Suprapubic skin (tissue), 4 donors: ENCODE results near the gene HPSE2. TPM values are rescaled to one million over a fixed set of nuclear protein-coding genes. Genes with fewer than 3 reads are reported as not detected.

Experiments used
- DNase-seq, 2 donors: peaks; one replicate each; pipeline ENCODE4 v3.0.0-alpha.2; 2019; ENCODE audit warnings: low spot score in 2 of 2
- H3K27ac ChIP-seq: fragments of 200-600 bp; sonication (generic); one replicate; pipeline ENCODE4 v1.5.1; 2019
- H3K27me3 ChIP-seq: fragments of 200-600 bp; sonication (generic); one replicate; pipeline ENCODE4 v1.5.1; 2019
- H3K36me3 ChIP-seq: fragments of 200-600 bp; sonication (generic); one replicate; pipeline ENCODE4 v1.5.1; 2019
- H3K4me1 ChIP-seq: fragments of 200-600 bp; sonication (generic); one replicate; pipeline ENCODE4 v1.5.1; 2019
- H3K4me3 ChIP-seq: fragments of 200-600 bp; sonication (generic); one replicate; pipeline ENCODE4 v1.5.1; 2019; ENCODE audit warnings: mild to moderate bottlenecking
- H3K9me3 ChIP-seq: fragments of 200-600 bp; sonication (generic); one replicate; pipeline ENCODE4 v1.5.1; 2019
- CTCF ChIP-seq, 2 donors: fragments of 200-600 bp in 1 of 2; fragments of 450-650 bp in 1 of 2; sonication (generic) in 1 of 2; IDR thresholded peaks; one replicate each; pipeline ENCODE4 v1.5.1; 2016 to 2019; ENCODE audit warnings: antibody characterized with exemption in 2 of 2, mild to moderate bottlenecking in 1 of 2, moderate library complexity in 1 of 2
- EP300 ChIP-seq: sonication (generic); formaldehyde crosslinking; IDR thresholded peaks from one replicate; pipeline ENCODE4 v1.6.1; 2017; ENCODE audit warnings: antibody characterized with exemption
- POLR2A ChIP-seq, 2 donors: fragments of 450-650 bp; IDR thresholded peaks; one replicate each; pipeline ENCODE4 v1.6.1; 2017; ENCODE audit warnings: antibody characterized with exemption in 2 of 2, mild to moderate bottlenecking in 2 of 2, moderate library complexity in 2 of 2
- POLR2AphosphoS5 ChIP-seq, 3 donors: sonication (generic); formaldehyde crosslinking; IDR thresholded peaks; one replicate each; pipeline ENCODE4 v1.6.1; 2017; ENCODE audit warnings: antibody characterized with exemption in 3 of 3
- WGBS: methylation state at CpG from one replicate; pipeline ENCODE4 v1.1.5; 2018; 5-methylcytosine and 5-hydroxymethylcytosine counted together
- total RNA-seq, 4 donors: library from RNA; depleted of rRNA; stranded (reverse); fragments of >200 nt; gene quantifications; one replicate each; pipeline ENCODE4 v1.1.0, GENCODE V29; 2016

The HPSE2 gene
- total RNA-seq, 4 donors from 2014 or later: 0.95 to 1.3 (median 0.99) TPM

GRCh38 chr10:98920807-98921206 lies 314.8 kb downstream of the HPSE2 start:
- H3K27me3 ChIP-seq: no peaks in the 10 kb centered on the region
- H3K36me3 ChIP-seq: no peaks in the 10 kb centered on the region
- no peak for DNase-seq
- no peaks in the 10 kb centered on the region for H3K9me3 ChIP-seq
- no peak overlapping the region for H3K27ac ChIP-seq
- H3K4me1 ChIP-seq: no peaks in the 10 kb centered on the region
- H3K4me3 ChIP-seq: no peak overlapping the region
- WGBS: 47% methylated on average over 2 of the region's 2 CpGs
- no peak for TF ChIP-seq EP300
- TF ChIP-seq POLR2AphosphoS5 (IDR thresholded peaks at IDR 0.05): no peak
- no peak for TF ChIP-seq CTCF (IDR thresholded peaks at IDR 0.05)
- no peak for TF ChIP-seq POLR2A (IDR thresholded peaks at IDR 0.05)

- Histone ChIP-seq H3K9me3 (no peaks in the 10 kb centered on the region), H3K36me3 (no peaks in the 10 kb centered on the region), H3K4me3 (no peak overlapping the region), H3K4me1 (no peaks in the 10 kb centered on the region), H3K27me3 (no peaks in the 10 kb centered on the region), H3K27ac (no peak overlapping the region)
- TF ChIP-seq CTCF (IDR thresholded peaks at IDR 0.05) (no peak), EP300 (no peak), POLR2AphosphoS5 (IDR thresholded peaks at IDR 0.05) (no peak), POLR2A (IDR thresholded peaks at IDR 0.05) (no peak)
- no peak for DNase-seq
These were observed 315.3 kb downstream of the HPSE2 start for GRCh38 chr10:98920360-98920759.

GRCh38 chr10:98919899-98920298 lies 315.8 kb downstream of the HPSE2 start:
- no peaks in the 10 kb centered on the region for H3K36me3 ChIP-seq
- no peak overlapping the region for H3K4me3 ChIP-seq
- no peak overlapping the region for H3K27ac ChIP-seq
- no peak for DNase-seq
- TF ChIP-seq EP300 (no peak), CTCF (IDR thresholded peaks at IDR 0.05) (no peak), POLR2AphosphoS5 (IDR thresholded peaks at IDR 0.05) (no peak), POLR2A (IDR thresholded peaks at IDR 0.05) (no peak)
- no peaks in the 10 kb centered on the region for H3K4me1 ChIP-seq
- H3K27me3 ChIP-seq: no peaks in the 10 kb centered on the region
- WGBS: 80% methylated on average over 2 of the region's 2 CpGs
- no peaks in the 10 kb centered on the region for H3K9me3 ChIP-seq

DNA sequence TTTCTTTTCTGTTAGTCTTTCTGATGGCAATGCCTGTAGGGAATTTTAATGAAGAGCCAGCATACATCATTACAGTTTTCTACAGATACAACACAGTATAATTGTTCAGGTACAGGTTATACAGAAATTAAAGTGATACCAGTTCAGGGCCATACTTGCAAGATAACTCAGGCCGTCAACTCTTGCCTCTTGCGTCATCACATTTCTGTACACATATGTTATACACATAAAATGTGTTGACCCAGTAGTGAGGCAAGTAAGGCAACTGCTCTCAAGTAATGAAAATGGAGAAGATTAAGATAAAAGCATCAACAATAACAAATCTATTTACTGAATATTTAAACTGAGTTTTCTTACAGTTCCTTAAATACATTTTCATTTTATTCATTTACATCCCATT lies 317.8 kb downstream of the HPSE2 start:
- no peak for TF ChIP-seq EP300
- no peak for TF ChIP-seq CTCF (IDR thresholded peaks at IDR 0.05)
- TF ChIP-seq POLR2AphosphoS5 (IDR thresholded peaks at IDR 0.05): no peak
- no peak for TF ChIP-seq POLR2A (IDR thresholded peaks at IDR 0.05)
- Histone ChIP-seq H3K4me1 (no peaks in the 10 kb centered on the region), H3K27ac (no peak overlapping the region), H3K9me3 (no peaks in the 10 kb centered on the region), H3K36me3 (no peaks in the 10 kb centered on the region), H3K4me3 (no peak overlapping the region), H3K27me3 (no peaks in the 10 kb centered on the region)
- 88% methylated on average over 2 of the region's 2 CpGs for WGBS
- DNase-seq: no peak

DNA sequence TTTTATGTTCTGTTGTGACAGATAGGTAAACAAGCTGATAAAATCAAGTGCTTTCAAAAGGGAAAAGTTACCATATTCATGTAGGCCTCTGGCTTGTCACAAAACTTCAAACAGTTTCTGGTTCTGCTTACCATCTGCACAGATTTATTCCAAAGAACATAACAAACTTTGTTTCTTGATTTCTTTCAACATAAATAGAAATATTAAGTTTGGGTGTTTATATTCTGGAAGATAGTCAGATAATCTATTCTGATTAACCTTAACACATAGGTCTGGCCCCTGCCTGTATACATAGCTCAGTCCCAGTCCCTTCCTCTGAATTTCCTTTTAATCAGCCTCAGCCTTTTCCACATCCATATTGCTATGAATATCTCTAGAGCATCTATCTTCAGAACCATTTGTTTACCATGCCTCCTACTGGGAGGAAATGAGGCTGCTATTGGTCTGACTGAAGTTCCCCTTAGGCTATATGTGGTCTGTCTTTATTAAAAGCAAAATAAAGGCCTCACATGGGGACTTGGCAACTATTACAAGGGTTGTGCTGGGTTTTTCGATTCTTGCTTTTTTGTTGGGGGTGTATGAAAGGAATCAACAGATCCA lies 319.0 kb downstream of the HPSE2 start:
- H3K27ac ChIP-seq: no peak overlapping the region
- TF ChIP-seq EP300: no peak
- no peak for TF ChIP-seq POLR2A (IDR thresholded peaks at IDR 0.05)
- TF ChIP-seq POLR2AphosphoS5 (IDR thresholded peaks at IDR 0.05): no peak
- TF ChIP-seq CTCF (IDR thresholded peaks at IDR 0.05): no peak
- DNase-seq: no peak
- no peaks in the 10 kb centered on the region for H3K27me3 ChIP-seq
- no peaks in the 10 kb centered on the region for H3K9me3 ChIP-seq
- 47% methylated on average over 1 of the region's 1 CpG for WGBS
- no peak overlapping the region for H3K4me3 ChIP-seq
- H3K4me1 ChIP-seq: no peaks in the 10 kb centered on the region
- H3K36me3 ChIP-seq: no peaks in the 10 kb centered on the region
